T-helper 2 cell treated with Interferon-gamma antibody and Interleukin-4, amounts not matched to agents 100 ng/mL and 5 ng/mL, for 36 hours (primary cell): ENCODE results near the gene FGFBP1. TPM values are rescaled to one million over a fixed set of nuclear protein-coding genes. Genes with fewer than 3 reads are reported as not detected.

ENCODE experiments used
- total RNA-seq: library from RNA; stranded (reverse); gene quantifications from 2 replicates; pipeline ENCODE4 v1.2.3, GENCODE V29; 2022

FGFBP1 gene
- total RNA-seq, 1 donor from 2014 or later, result not detected

Other genes starting within 250 kb of the FGFBP1 start
- gene BST1, start 235.7 kb downstream of the FGFBP1 start, total RNA-seq, result 1.5 and 2.0 TPM in 2 replicates
- 176 and 178 TPM in 2 replicates for gene CD38, start 160.4 kb downstream of the FGFBP1 start, total RNA-seq
- 0.36 and 1.1 TPM in 2 replicates for gene FGFBP2, start 24.4 kb upstream of the FGFBP1 start, total RNA-seq
- not detected in 2 replicates for gene PROM1, start 145.3 kb upstream of the FGFBP1 start, total RNA-seq